ENCODE data around the gene PPP1R3E. TPM values are rescaled to one million over a fixed set of nuclear protein-coding genes. Genes with fewer than 3 reads are reported as not detected.

Gene PPP1R3E
- total and polyA plus RNA-seq, 2 of the 13 experiments (the other 11 are each of a cell fraction or from before 2014, with no cell fraction given) = 16.5 to 26.5 TPM

DNA sequence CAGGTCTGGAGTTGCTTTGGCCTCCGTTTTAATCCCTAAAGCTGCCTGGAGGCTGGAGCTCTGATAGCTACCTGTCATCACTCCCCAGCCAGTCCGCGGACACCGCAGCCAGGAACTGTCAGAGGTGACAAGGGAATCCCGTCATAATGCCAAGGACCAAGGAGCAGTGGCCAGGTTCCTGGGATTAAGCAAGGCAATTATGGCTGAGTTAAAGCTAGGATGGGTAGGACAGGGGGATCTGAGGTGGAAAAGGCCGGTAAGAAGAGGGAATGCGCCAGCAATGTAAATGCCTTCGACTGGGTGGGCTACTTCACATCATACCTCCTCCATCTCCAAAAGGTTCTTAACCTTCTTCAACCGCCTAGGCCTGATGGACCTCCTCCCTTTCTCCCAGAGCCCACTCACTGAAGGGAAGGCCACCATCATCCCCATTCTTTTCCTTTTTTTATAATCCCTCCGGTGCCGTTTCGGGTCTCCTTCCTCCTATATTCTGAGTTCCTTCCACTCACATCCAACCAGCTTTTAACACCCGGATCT lies 1.9 kb downstream of the PPP1R3E start (continued):
- TF ChIP-seq HDAC2 (CRISPR knock-in tag; IDR thresholded peaks at IDR 0.05) (0 out of 2 replicates have a peak, but pooled peaks have one; percentile 6), ZBTB38 (CRISPR knock-in tag; IDR thresholded peaks at IDR 0.05) (peak; percentile 99), ZNF770 (CRISPR knock-in tag; IDR thresholded peaks at IDR 0.05) (no peak), ZZZ3 (CRISPR knock-in tag; IDR thresholded peaks at IDR 0.05; ENCODE audit: borderline replicate concordance) (peak; percentile 75; the same call in 1 of the 2 replicates), DZIP1 (CRISPR knock-in tag; IDR thresholded peaks at IDR 0.05) (no peak; the same call in 1 of the 2 replicates), CCAR2 (optimal IDR thresholded peaks at IDR 0.05; ENCODE audit: low read depth, low read length) (no peak), SATB2 (CRISPR knock-in tag; IDR thresholded peaks at IDR 0.05) (0 out of 2 replicates have a peak, but pooled peaks have one; percentile 10), HNF4G (IDR thresholded peaks at IDR 0.05; ENCODE audit: borderline replicate concordance, low read depth, low read length) (no peak), HNF4G (CRISPR knock-in tag; IDR thresholded peaks at IDR 0.05; ENCODE audit: borderline replicate concordance, low read depth) (no peak), KDM1A (CRISPR knock-in tag; IDR thresholded peaks at IDR 0.05) (no peak), TBX2 (CRISPR knock-in tag; IDR thresholded peaks at IDR 0.05; ENCODE audit: borderline replicate concordance) (no peak), TFDP1 (CRISPR knock-in tag; IDR thresholded peaks at IDR 0.05; ENCODE audit: borderline replicate concordance) (no peak), PAWR (CRISPR knock-in tag; IDR thresholded peaks at IDR 0.05; ENCODE audit: borderline replicate concordance) (0 out of 2 replicates have a peak, but pooled peaks have one; percentile 82), ZNF225 (CRISPR knock-in tag; IDR thresholded peaks at IDR 0.05) (peak; percentile 50; the same call in 1 of the 2 replicates)
- TF ChIP-seq, protein P1, sequence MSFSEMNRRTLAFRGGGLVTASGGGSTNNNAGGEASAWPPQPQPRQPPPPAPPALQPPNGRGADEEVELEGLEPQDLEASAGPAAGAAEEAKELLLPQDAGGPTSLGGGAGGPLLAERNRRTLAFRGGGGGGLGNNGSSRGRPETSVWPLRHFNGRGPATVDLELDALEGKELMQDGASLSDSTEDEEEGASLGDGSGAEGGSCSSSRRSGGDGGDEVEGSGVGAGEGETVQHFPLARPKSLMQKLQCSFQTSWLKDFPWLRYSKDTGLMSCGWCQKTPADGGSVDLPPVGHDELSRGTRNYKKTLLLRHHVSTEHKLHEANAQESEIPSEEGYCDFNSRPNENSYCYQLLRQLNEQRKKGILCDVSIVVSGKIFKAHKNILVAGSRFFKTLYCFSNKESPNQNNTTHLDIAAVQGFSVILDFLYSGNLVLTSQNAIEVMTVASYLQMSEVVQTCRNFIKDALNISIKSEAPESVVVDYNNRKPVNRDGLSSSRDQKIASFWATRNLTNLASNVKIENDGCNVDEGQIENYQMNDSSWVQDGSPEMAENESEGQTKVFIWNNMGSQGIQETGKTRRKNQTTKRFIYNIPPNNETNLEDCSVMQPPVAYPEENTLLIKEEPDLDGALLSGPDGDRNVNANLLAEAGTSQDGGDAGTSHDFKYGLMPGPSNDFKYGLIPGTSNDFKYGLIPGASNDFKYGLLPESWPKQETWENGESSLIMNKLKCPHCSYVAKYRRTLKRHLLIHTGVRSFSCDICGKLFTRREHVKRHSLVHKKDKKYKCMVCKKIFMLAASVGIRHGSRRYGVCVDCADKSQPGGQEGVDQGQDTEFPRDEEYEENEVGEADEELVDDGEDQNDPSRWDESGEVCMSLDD (CRISPR knock-in tag; IDR thresholded peaks at IDR 0.05; ENCODE audit: borderline replicate concordance) = no peak
- TF ChIP-seq, protein P2, sequence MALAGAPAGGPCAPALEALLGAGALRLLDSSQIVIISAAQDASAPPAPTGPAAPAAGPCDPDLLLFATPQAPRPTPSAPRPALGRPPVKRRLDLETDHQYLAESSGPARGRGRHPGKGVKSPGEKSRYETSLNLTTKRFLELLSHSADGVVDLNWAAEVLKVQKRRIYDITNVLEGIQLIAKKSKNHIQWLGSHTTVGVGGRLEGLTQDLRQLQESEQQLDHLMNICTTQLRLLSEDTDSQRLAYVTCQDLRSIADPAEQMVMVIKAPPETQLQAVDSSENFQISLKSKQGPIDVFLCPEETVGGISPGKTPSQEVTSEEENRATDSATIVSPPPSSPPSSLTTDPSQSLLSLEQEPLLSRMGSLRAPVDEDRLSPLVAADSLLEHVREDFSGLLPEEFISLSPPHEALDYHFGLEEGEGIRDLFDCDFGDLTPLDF (CRISPR knock-in tag; IDR thresholded peaks at IDR 0.05) = no peak
- TF ChIP-seq, protein P3, sequence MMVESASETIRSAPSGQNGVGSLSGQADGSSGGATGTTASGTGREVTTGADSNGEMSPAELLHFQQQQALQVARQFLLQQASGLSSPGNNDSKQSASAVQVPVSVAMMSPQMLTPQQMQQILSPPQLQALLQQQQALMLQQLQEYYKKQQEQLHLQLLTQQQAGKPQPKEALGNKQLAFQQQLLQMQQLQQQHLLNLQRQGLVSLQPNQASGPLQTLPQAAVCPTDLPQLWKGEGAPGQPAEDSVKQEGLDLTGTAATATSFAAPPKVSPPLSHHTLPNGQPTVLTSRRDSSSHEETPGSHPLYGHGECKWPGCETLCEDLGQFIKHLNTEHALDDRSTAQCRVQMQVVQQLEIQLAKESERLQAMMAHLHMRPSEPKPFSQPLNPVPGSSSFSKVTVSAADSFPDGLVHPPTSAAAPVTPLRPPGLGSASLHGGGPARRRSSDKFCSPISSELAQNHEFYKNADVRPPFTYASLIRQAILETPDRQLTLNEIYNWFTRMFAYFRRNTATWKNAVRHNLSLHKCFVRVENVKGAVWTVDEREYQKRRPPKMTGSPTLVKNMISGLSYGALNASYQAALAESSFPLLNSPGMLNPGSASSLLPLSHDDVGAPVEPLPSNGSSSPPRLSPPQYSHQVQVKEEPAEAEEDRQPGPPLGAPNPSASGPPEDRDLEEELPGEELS (CRISPR knock-in tag; IDR thresholded peaks at IDR 0.05) = no peak
